EH (cell line): ENCODE measurements around the gene STRBP.
"Not testable (repeated sequence)": the region's sequence is repeated elsewhere in the genome, so short reads cannot be mapped to it uniquely, and the experiment has no call there.

Source experiments
- DNase-seq: peaks from one replicate; pipeline ENCODE4 v3.0.0-alpha.2; 2015; ENCODE audit warnings: low read depth

Gene STRBP

GRCh38 chr9:123191680-123192079, 76.7 kb downstream of the STRBP start:
- DNase-seq = no peak

- DNase-seq = no peak
Observed at GRCh38 chr9:123191260-123191659, 77.1 kb downstream of the STRBP start.

- DNase-seq = no peak
Observed at GRCh38 chr9:123187131-123187530, 81.3 kb downstream of the STRBP start.

- not testable (repeated sequence) for DNase-seq
Observed at GRCh38 chr9:123186029-123186428, 82.4 kb downstream of the STRBP start.

- DNase-seq = no peak
Observed at GRCh38 chr9:123176949-123177348, 91.4 kb downstream of the STRBP start.

- DNase-seq = peak; percentile 49
Observed at GRCh38 chr9:123175854-123176629, 92.3 kb downstream of the STRBP start.

GRCh38 chr9:123174887-123175518, 93.4 kb downstream of the STRBP start:
- DNase-seq = no peak

- DNase-seq = no peak
Observed at GRCh38 chr9:123174079-123174478, 94.3 kb downstream of the STRBP start.

GRCh38 chr9:123169926-123170325, 98.5 kb downstream of the STRBP start:
- no peak for DNase-seq

GRCh38 chr9:123168586-123168985, 99.8 kb downstream of the STRBP start:
- no peak for DNase-seq

- no peak for DNase-seq
Observed at GRCh38 chr9:123167474-123167873, 100.9 kb downstream of the STRBP start.

GRCh38 chr9:123165813-123166212, 102.6 kb downstream of the STRBP start:
- no peak for DNase-seq

GRCh38 chr9:123164285-123164684, 104.1 kb downstream of the STRBP start:
- no peak for DNase-seq

- no peak for DNase-seq
Observed at GRCh38 chr9:123162791-123163345, 105.5 kb downstream of the STRBP start.

- no peak for DNase-seq
Observed at GRCh38 chr9:123162360-123162759, 106.0 kb downstream of the STRBP start.

- peak; percentile 10 for DNase-seq
Observed at GRCh38 chr9:123157221-123157620, 111.2 kb downstream of the STRBP start.

GRCh38 chr9:123150708-123151503, 117.5 kb downstream of the STRBP start:
- DNase-seq = no peak

GRCh38 chr9:123149067-123149466, 119.3 kb downstream of the STRBP start:
- DNase-seq = no peak

- no peak for DNase-seq
Observed at GRCh38 chr9:123138163-123138562, 130.2 kb downstream of the STRBP start.

- no peak for DNase-seq
Observed at GRCh38 chr9:123135430-123135829, 133.0 kb downstream of the STRBP start.

- DNase-seq = no peak
Observed at GRCh38 chr9:123132696-123133095, 135.7 kb downstream of the STRBP start.

- DNase-seq = no peak
Observed at GRCh38 chr9:123131993-123132392, 136.4 kb downstream of the STRBP start.

GRCh38 chr9:123131258-123131657, 137.1 kb downstream of the STRBP start:
- peak; percentile 85 for DNase-seq
